ENCODE results near the gene GPC2.

Gene GPC2

GRCh38 chr7:100176096-100177044 lies 811 bp downstream of the GPC2 start:
- DNase-seq (ENCODE audit: low read depth): no peak
- peak overlapping the region; percentile 56 for H3K4me3 ChIP-seq (ENCODE audit: low read depth, low read length)
- no peak for TF ChIP-seq CTCF (IDR thresholded peaks at IDR 0.05; ENCODE audit: insufficient read depth, low read depth, low read length, missing control alignments)

GRCh38 chr7:100175296-100175935 lies 1.8 kb downstream of the GPC2 start:
- no peak for DNase-seq (ENCODE audit: low read depth)
- TF ChIP-seq CTCF (IDR thresholded peaks at IDR 0.05; ENCODE audit: insufficient read depth, low read depth, low read length, missing control alignments): no peak
- H3K4me3 ChIP-seq (ENCODE audit: low read depth, low read length): no peak overlapping the region

- no peak overlapping the region for H3K4me3 ChIP-seq (ENCODE audit: low read depth, low read length)
- no peak for DNase-seq (ENCODE audit: low read depth)
- TF ChIP-seq CTCF (IDR thresholded peaks at IDR 0.05; ENCODE audit: insufficient read depth, low read depth, low read length, missing control alignments): no peak
Measured at GRCh38 chr7:100174582-100174981, 2.6 kb downstream of the GPC2 start.

- TF ChIP-seq CTCF (IDR thresholded peaks at IDR 0.05; ENCODE audit: insufficient read depth, low read depth, low read length, missing control alignments): no peak
- no peak overlapping the region for H3K4me3 ChIP-seq (ENCODE audit: low read depth, low read length)
- no peak for DNase-seq (ENCODE audit: low read depth)
Measured at GRCh38 chr7:100173806-100174495, 3.2 kb downstream of the GPC2 start.

GRCh38 chr7:100171840-100172239 lies 5.3 kb downstream of the GPC2 start:
- no peak for DNase-seq (ENCODE audit: low read depth)
- TF ChIP-seq CTCF (IDR thresholded peaks at IDR 0.05; ENCODE audit: insufficient read depth, low read depth, low read length, missing control alignments): no peak
- H3K4me3 ChIP-seq (ENCODE audit: low read depth, low read length): no peak overlapping the region

- DNase-seq (ENCODE audit: low read depth): no peak
- TF ChIP-seq CTCF (IDR thresholded peaks at IDR 0.05; ENCODE audit: insufficient read depth, low read depth, low read length, missing control alignments): no peak
- no peak overlapping the region for H3K4me3 ChIP-seq (ENCODE audit: low read depth, low read length)
Measured at GRCh38 chr7:100171087-100171681, 6.0 kb downstream of the GPC2 start.

All from GM12865 (cell line).